GM23338 (cell line): Measurements from ENCODE around the gene DGKB. TPM values are rescaled to one million over a fixed set of nuclear protein-coding genes. Genes with fewer than 3 reads are reported as not detected.

Experiments used
- ATAC-seq: fragments of 200-7000 bp; cut with Tn5 transposase; 3 replicates; pipeline ENCODE4 v1.9.1; 2020
- DNase-seq: peaks from one replicate; pipeline ENCODE4 v3.0.0-alpha.2; 2015; ENCODE audit warnings: low spot score
- H2AFZ ChIP-seq: fragments of 200-600 bp; sonication (generic); 2 replicates; pipeline ENCODE4 v1.8.0; 2016; ENCODE audit warnings: antibody characterized with exemption, mild to moderate bottlenecking, moderate library complexity
- H3F3A ChIP-seq: fragments of 200-600 bp; sonication (generic); replicated peaks from 2 replicates; pipeline ENCODE4 v1.8.0; 2017; ENCODE audit warnings: antibody characterized with exemption, mixed run types, low read depth
- H3K27ac ChIP-seq: fragments of 200-600 bp; sonication (generic); 2 replicates; pipeline ENCODE4 v1.6.1; 2016; ENCODE audit warnings: low read depth
- H3K27me3 ChIP-seq: fragments of 200-600 bp; sonication (generic); 2 replicates; pipeline ENCODE4 v1.8.0; 2016; ENCODE audit warnings: mild to moderate bottlenecking, mixed run types, moderate library complexity; ENCODE audit not compliant: insufficient read depth
- H3K36me3 ChIP-seq: fragments of 200-600 bp; sonication (generic); 2 replicates; pipeline ENCODE4 v1.8.0; 2016; ENCODE audit warnings: mild to moderate bottlenecking; ENCODE audit not compliant: insufficient read depth
- H3K4me1 ChIP-seq: fragments of 200-600 bp; sonication (generic); 2 replicates; pipeline ENCODE4 v1.8.0; 2016; ENCODE audit warnings: mild to moderate bottlenecking, moderate library complexity; ENCODE audit not compliant: insufficient read depth
- H3K4me2 ChIP-seq: fragments of 200-600 bp; sonication (generic); 2 replicates; pipeline ENCODE4 v1.7.1; 2017; ENCODE audit warnings: mixed run types
- H3K4me3 ChIP-seq: fragments of 200-600 bp; sonication (generic); 2 replicates; pipeline ENCODE4 v1.6.1; 2016; ENCODE audit warnings: mixed run types
- H3K79me2 ChIP-seq: fragments of 200-600 bp; sonication (generic); replicated peaks from 2 replicates; pipeline ENCODE4 v1.8.0; 2017; ENCODE audit warnings: mild to moderate bottlenecking; ENCODE audit not compliant: insufficient read depth
- H3K9me2 ChIP-seq: fragments of 200-600 bp; sonication (generic); 2 replicates; pipeline ENCODE4 v1.8.0; 2017; ENCODE audit not compliant: insufficient read depth
- H4K20me1 ChIP-seq: fragments of 200-600 bp; sonication (generic); replicated peaks from 2 replicates; pipeline ENCODE4 v1.8.0; 2017; ENCODE audit warnings: mild to moderate bottlenecking; ENCODE audit not compliant: insufficient read depth
- H3K27ac Mint-ChIP-seq: 2 replicates; pipeline ENCODE4 v1.8.0; 2020; ENCODE audit warnings: inconsistent platforms, mild to moderate bottlenecking, moderate library complexity, mixed read lengths
- H3K27me3 Mint-ChIP-seq: 3 replicates; pipeline ENCODE4 v1.8.0; 2022; ENCODE audit warnings: low read depth, mild to moderate bottlenecking, moderate library complexity, mixed read lengths, inconsistent platforms; ENCODE audit not compliant: insufficient read depth, poor library complexity
- H3K36me3 Mint-ChIP-seq: 3 replicates; pipeline ENCODE4 v1.8.0; 2021; ENCODE audit warnings: low read depth, mild to moderate bottlenecking, inconsistent platforms, moderate library complexity, mixed read lengths
- H3K4me1 Mint-ChIP-seq: 3 replicates; pipeline ENCODE4 v1.8.0; 2020; ENCODE audit warnings: mild to moderate bottlenecking, inconsistent platforms, mixed read lengths
- H3K4me3 Mint-ChIP-seq: 3 replicates; pipeline ENCODE4 v1.8.0; 2021; ENCODE audit warnings: moderate library complexity, mild to moderate bottlenecking, inconsistent platforms, mixed read lengths
- H3K9me3 Mint-ChIP-seq: 3 replicates; pipeline ENCODE4 v1.8.0; 2020; ENCODE audit warnings: moderate library complexity, mild to moderate bottlenecking, inconsistent platforms, mixed read lengths
- CREB1 ChIP-seq: fragments of 250-450 bp; sonication (Bioruptor Pico); IDR thresholded peaks from 2 replicates; pipeline ENCODE4 v1.5.0; 2020; ENCODE audit warnings: low read depth, mild to moderate bottlenecking, moderate library complexity
- EZH2 ChIP-seq: fragments of 200-600 bp; sonication (generic); IDR thresholded peaks from one replicate; pipeline ENCODE4 v1.8.0; 2017; ENCODE audit warnings: antibody characterized with exemption, mild to moderate bottlenecking, low read depth; ENCODE audit not compliant: unreplicated experiment
- EZH2phosphoT487 ChIP-seq: fragments of 200-600 bp; sonication (generic); IDR thresholded peaks from one replicate; pipeline ENCODE4 v1.8.1; 2018; ENCODE audit warnings: antibody characterized with exemption; ENCODE audit not compliant: unreplicated experiment
- STAT1 ChIP-seq: IDR thresholded peaks from one replicate; pipeline ENCODE4 v1.6.1; 2016; ENCODE audit warnings: antibody characterized with exemption; ENCODE audit not compliant: unreplicated experiment
- ZNF114 ChIP-seq: fragments of 250-450 bp; sonication (Bioruptor Pico); IDR thresholded peaks from 2 replicates; pipeline ENCODE4 v1.5.0; 2020; ENCODE audit warnings: mild to moderate bottlenecking, moderate library complexity
- ZNF331 ChIP-seq: fragments of 250-450 bp; sonication (Bioruptor Pico); IDR thresholded peaks from 2 replicates; pipeline ENCODE4 v1.5.0; 2020; ENCODE audit warnings: low read depth, mild to moderate bottlenecking, moderate library complexity
- polyA plus RNA-seq: library from polyadenylated mRNA; unstranded; fragments of >200 nt; fragmentation: Nextera tagmentation; extraction: Ambion mirVana; gene quantifications from 2 replicates; pipeline ENCODE4 v1.2.1, GENCODE V29; 2016
- total RNA-seq: library from RNA; depleted of rRNA; stranded (reverse); fragments of >200 nt; shearing (Covaris generic); gene quantifications from 2 replicates; pipeline ENCODE4 v1.2.3, GENCODE V29; 2014
- TF ChIP-seq, protein P1 (sequence below): IDR thresholded peaks from 2 replicates; pipeline ENCODE4 v1.6.1; 2016; ENCODE audit warnings: antibody characterized with exemption
- TF ChIP-seq, protein P2 (sequence below): fragments of 250-450 bp; sonication (Bioruptor Pico); IDR thresholded peaks from 2 replicates; pipeline ENCODE4 v1.5.0; 2020; ENCODE audit warnings: mild to moderate bottlenecking, moderate library complexity

The DGKB gene
- total and polyA plus RNA-seq, 2 experiments from 2014 or later = 4.8 to 11.5 TPM

DNA sequence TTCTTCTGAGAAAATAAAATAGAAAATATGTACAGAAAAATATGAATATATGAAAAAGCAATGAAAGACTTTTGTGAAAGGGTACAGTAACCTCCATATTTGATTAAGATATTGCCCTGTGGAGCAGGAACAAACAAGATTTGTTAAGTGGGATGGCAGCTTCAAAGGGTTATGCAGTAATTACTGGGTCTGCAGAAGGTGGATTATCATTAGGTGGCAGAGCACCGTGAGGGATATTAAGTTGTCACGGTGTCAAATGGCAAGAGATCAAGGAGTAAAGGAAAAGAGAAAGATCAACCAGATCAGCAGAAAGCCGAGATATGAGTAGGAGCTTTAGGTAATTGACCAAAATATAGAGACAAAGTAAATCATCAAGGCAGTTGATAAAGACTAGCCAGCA lies 44.1 kb downstream of the DGKB start (continued):
- TF ChIP-seq, protein P1, sequence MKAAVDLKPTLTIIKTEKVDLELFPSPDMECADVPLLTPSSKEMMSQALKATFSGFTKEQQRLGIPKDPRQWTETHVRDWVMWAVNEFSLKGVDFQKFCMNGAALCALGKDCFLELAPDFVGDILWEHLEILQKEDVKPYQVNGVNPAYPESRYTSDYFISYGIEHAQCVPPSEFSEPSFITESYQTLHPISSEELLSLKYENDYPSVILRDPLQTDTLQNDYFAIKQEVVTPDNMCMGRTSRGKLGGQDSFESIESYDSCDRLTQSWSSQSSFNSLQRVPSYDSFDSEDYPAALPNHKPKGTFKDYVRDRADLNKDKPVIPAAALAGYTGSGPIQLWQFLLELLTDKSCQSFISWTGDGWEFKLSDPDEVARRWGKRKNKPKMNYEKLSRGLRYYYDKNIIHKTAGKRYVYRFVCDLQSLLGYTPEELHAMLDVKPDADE = no peak
- no peak for TF ChIP-seq EZH2phosphoT487
- TF ChIP-seq, protein P2, sequence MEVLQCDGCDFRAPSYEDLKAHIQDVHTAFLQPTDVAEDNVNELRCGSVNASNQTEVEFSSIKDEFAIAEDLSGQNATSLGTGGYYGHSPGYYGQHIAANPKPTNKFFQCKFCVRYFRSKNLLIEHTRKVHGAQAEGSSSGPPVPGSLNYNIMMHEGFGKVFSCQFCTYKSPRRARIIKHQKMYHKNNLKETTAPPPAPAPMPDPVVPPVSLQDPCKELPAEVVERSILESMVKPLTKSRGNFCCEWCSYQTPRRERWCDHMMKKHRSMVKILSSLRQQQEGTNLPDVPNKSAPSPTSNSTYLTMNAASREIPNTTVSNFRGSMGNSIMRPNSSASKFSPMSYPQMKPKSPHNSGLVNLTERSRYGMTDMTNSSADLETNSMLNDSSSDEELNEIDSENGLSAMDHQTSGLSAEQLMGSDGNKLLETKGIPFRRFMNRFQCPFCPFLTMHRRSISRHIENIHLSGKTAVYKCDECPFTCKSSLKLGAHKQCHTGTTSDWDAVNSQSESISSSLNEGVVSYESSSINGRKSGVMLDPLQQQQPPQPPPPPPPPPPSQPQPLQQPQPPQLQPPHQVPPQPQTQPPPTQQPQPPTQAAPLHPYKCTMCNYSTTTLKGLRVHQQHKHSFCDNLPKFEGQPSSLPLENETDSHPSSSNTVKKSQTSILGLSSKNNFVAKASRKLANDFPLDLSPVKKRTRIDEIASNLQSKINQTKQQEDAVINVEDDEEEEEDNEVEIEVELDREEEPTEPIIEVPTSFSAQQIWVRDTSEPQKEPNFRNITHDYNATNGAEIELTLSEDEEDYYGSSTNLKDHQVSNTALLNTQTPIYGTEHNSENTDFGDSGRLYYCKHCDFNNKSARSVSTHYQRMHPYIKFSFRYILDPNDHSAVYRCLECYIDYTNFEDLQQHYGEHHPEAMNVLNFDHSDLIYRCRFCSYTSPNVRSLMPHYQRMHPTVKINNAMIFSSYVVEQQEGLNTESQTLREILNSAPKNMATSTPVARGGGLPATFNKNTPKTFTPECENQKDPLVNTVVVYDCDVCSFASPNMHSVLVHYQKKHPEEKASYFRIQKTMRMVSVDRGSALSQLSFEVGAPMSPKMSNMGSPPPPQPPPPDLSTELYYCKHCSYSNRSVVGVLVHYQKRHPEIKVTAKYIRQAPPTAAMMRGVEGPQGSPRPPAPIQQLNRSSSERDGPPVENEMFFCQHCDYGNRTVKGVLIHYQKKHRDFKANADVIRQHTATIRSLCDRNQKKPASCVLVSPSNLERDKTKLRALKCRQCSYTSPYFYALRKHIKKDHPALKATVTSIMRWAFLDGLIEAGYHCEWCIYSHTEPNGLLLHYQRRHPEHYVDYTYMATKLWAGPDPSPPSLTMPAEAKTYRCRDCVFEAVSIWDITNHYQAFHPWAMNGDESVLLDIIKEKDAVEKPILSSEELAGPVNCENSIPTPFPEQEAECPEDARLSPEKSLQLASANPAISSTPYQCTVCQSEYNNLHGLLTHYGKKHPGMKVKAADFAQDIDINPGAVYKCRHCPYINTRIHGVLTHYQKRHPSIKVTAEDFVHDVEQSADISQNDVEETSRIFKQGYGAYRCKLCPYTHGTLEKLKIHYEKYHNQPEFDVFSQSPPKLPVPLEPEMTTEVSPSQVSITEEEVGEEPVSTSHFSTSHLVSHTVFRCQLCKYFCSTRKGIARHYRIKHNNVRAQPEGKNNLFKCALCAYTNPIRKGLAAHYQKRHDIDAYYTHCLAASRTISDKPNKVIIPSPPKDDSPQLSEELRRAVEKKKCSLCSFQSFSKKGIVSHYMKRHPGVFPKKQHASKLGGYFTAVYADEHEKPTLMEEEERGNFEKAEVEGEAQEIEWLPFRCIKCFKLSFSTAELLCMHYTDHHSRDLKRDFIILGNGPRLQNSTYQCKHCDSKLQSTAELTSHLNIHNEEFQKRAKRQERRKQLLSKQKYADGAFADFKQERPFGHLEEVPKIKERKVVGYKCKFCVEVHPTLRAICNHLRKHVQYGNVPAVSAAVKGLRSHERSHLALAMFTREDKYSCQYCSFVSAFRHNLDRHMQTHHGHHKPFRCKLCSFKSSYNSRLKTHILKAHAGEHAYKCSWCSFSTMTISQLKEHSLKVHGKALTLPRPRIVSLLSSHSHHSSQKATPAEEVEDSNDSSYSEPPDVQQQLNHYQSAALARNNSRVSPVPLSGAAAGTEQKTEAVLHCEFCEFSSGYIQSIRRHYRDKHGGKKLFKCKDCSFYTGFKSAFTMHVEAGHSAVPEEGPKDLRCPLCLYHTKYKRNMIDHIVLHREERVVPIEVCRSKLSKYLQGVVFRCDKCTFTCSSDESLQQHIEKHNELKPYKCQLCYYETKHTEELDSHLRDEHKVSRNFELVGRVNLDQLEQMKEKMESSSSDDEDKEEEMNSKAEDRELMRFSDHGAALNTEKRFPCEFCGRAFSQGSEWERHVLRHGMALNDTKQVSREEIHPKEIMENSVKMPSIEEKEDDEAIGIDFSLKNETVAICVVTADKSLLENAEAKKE = no peak
- TF ChIP-seq EZH2 = no peak
- TF ChIP-seq ZNF114 = no peak
- no peak for TF ChIP-seq CREB1 (CRISPR knock-in tag)
- no peak for TF ChIP-seq STAT1

DNA sequence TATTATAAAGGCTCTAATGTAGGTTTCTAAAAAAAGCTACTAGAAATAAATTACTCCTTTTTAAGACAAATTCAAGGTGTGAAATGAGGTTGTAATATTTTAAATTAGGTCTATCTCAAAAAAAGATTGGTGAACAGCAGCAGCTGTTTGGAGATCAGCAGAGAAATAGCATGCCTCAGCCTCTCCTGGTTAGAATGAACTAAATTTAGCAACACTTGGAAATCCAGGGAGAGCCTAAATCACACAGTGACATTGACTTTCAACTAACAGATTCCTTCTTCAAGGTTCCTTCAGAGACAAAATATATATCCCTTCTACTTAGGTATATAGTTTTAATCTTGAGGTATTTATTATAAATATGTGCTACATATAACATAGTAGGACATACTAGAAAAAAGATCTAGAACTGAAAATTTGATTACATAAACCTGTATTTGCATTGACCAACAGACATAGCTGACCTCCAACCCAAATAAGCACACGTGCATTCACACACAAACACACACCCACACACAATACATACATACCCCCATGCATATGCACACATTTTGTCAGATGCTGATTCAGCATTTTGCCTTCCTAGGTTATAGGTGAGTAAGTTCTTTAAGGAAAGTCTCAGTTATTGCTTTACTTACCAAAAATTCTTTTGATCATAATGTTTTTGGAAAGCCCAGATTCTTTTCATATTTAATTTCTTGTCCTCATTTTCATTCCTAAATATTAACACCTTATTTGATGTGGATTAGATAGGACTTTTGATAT lies 47.3 kb downstream of the DGKB start:
- no peak for DNase-seq
- H3K36me3 ChIP-seq = no peaks in the 10 kb centered on the region
- no peaks in the 10 kb centered on the region for H3K27me3 ChIP-seq
- no peaks in the 10 kb centered on the region for H3K9me2 ChIP-seq
- Mint-ChIP-seq H3K4me3 (no peak overlapping the region), H3K9me3 (peaks cover 11% of the 10 kb centered on the region), H3K27ac (no peak overlapping the region), H3K27me3 (no peaks in the 10 kb centered on the region), H3K36me3 (peaks cover 11% of the 10 kb centered on the region), H3K4me1 (no peaks in the 10 kb centered on the region)
- no peak overlapping the region for H2AFZ ChIP-seq
- no peaks in the 10 kb centered on the region for H3K79me2 ChIP-seq
- no peak overlapping the region for H3K27ac ChIP-seq
- ATAC-seq = no peak
- no peak overlapping the region for H3K4me2 ChIP-seq
- no peaks in the 10 kb centered on the region for H3F3A ChIP-seq
- no peak overlapping the region for H3K4me3 ChIP-seq
- H4K20me1 ChIP-seq = no peaks in the 10 kb centered on the region
- no peaks in the 10 kb centered on the region for H3K4me1 ChIP-seq
- TF ChIP-seq CREB1 (CRISPR knock-in tag) (no peak), ZNF331 (CRISPR knock-in tag) (no peak), ZNF114 (no peak)
- TF ChIP-seq, protein P2 = no peak
